ENCODE measurements around the gene PBXIP1.
A peak's percentile ranks its signal among the peaks of the same experiment; 100 is the strongest.
"Not testable (repeated sequence)": the region's sequence is repeated elsewhere in the genome, so short reads cannot be mapped to it uniquely, and the experiment has no call there.

PBXIP1 gene

GRCh38 chr1:154955718-154956543 is at the start of gene PBXIP1:
PBXIP1 (minus strand) TSS chr1:154956099; CDS start chr1:154953721, 2,378 bp downstream.
- peak; percentile 79 for DNase-seq (ENCODE audit: low read depth)

GRCh38 chr1:155005076-155006011 is 49.4 kb upstream of the PBXIP1 start:
- no peak for DNase-seq (ENCODE audit: low read depth)

DNA sequence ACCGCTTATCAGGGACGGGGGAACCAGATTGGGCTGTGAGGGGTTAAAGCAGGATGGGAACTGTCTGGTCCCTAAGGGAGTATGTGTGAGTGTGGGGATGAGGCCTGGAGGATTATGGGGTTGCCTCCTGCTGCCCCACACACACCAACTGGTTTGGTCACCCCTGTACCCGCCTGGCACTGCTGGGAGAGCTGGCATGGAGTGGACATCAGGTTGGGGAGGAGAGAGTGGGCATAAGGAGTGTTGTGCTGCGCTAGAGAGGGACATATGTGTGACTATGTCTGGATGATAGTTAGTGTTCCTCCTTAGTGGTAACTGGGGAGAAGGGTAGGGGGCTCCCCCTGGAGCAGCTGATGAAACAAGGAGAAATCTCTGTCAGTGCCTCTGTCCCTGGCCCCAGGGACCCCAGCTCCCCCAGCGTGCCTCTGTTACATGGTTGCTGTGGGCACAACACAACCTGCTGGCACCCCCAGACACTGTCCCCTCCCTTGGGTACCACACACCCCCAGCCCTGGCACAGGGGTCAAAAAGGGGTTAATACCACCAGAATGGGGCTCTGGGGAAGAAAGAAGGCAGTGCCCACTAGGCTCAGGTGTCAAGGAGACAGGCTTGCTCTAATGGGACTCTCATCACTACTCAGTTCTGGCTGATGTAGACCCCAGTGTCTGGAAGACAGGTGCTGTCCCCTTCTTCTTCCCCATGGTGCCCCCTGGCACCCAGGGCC is 48.6 kb upstream of the PBXIP1 start:
- DNase-seq (ENCODE audit: low read depth): no peak

- DNase-seq (ENCODE audit: low read depth): no peak
Measured at GRCh38 chr1:155003766-155004351, 48.0 kb upstream of the PBXIP1 start.

GRCh38 chr1:155003227-155003765 is 47.4 kb upstream of the PBXIP1 start:
- DNase-seq (ENCODE audit: low read depth): no peak

- no peak for DNase-seq (ENCODE audit: low read depth)
Measured at GRCh38 chr1:155002464-155003226, 46.7 kb upstream of the PBXIP1 start, which contains the start of gene ZBTB7B. ZBTB7B (plus strand) TSS chr1:155002802; CDS start chr1:155014661, 11,859 bp downstream.

GRCh38 chr1:155001675-155002463 is 46.0 kb upstream of the PBXIP1 start:
- DNase-seq (ENCODE audit: low read depth): peak; percentile 92

DNA sequence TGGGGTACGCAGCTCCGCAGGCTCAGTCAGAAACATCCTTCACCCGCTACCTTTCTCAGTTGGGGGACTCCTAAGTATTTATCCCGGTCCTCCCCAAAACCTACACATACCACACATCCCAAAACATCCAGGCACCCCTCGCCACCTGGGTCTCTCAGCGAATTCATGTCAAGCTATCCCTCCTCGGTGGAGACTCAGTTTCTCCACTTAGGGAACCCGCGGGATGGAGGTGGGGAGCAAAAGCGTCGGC is 45.5 kb upstream of the PBXIP1 start:
- DNase-seq (ENCODE audit: low read depth): no peak

- no peak for DNase-seq (ENCODE audit: low read depth)
Measured at GRCh38 chr1:155000726-155001424, 45.0 kb upstream of the PBXIP1 start.

- DNase-seq (ENCODE audit: low read depth): no peak
Measured at GRCh38 chr1:155000411-155000725, 44.5 kb upstream of the PBXIP1 start.

DNA sequence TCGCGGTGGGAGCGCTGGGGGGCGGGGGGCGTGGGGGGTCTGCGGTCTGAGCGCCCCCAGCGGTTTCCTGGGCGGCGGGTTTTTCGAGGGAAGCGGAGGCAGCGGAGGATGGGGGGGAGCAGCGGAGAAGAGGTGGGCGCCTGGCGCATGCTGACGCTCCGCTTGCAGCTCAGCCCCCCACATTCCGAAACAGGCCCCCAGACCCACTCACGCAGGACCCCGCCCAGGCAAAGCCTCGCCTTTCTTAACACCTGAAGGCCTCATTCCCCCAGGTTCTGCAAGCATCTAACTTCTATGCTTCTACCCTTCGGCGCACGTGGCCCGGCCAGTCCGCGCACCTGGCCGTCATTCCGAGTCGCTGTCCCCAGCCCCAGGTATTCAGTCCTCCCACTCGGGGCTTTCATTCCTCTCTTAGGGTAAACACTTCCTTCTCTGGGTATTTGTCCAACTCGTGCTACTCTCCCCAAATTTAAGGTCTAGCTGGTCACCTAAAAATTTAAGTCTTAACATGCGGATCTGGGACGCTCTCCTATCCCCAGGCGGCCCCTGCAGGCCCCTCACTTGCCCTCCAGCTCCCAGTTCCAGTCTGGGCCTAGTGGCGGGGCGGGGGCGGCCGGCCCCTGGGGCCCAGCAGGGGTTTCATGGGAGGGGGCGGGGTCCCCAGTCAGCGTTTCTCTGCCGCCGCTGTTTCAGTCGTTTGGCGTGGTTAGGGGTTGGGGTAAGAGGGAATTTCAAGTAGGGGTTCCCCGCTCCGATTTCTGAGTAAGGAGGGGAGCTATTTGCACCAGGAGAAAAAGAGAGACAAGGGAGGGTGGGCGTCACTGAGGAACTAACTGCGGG is 43.9 kb upstream of the PBXIP1 start:
- DNase-seq (ENCODE audit: low read depth): no peak

- no peak for DNase-seq (ENCODE audit: low read depth)
Measured at GRCh38 chr1:154998818-154999570, 43.1 kb upstream of the PBXIP1 start.

DNA sequence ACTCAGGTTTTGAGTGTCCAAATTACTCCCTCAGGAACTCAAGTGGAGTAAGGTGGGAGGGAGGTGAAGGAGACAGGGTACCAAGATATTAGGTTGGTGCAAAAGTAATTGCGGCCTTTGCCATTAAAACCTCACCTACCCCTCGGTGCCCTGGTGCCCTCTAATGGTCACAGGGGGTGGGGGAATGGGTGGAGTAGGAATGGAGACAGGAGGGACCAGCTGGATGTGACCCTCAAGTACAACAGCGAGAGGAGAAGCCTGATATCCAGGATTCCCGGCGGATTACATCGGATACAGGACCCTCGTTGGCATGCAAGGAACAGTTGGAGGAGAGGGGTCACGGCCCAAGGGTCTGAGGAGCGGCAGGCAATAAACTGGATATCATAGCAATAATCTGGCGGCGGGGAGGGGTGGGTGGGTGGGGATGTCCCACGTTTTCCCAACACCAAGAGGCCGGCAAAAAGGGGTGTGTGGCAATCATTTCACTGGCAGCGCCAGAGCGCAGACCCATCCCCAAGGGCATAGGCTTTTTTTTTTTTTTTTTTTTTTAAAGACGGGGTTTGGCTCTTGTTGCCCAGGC is 42.4 kb upstream of the PBXIP1 start:
- no peak for DNase-seq (ENCODE audit: low read depth)

DNA sequence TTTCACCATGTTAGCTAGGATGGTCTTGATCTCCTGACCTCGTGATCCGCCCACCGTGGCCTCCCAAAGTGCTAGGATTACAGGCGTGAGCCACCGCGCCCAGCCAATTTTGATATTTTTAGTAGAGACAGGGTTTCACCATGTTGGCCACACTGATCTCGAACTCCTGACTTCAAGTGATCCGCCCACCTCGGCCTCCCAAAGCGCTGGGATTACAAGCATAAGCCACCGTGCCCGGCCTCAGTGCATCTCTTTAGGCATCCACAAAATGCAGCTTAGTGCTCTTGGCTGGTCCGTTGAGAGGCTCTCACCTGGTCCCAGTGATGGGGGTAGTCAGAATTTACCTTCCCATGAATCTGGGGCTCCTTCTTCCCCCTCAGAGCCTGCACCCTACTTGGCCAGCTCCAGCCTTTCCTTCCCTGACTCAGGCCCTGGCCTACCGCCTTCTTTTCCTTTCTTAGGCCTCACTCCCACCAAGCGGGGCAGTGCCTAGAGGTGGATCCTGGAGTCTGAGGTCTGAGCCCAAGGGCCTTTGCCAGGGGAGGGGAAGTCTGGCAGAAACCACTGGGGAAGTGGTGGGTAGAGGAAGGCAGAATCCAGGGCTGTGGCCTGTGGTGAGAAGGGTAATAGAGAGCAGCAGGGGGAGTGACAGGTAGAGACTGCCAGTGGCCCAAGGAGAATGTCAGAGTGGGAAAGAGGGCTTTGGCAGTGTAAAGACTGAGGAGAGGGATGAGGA is 41.2 kb upstream of the PBXIP1 start:
- no peak for DNase-seq (ENCODE audit: low read depth)

DNA sequence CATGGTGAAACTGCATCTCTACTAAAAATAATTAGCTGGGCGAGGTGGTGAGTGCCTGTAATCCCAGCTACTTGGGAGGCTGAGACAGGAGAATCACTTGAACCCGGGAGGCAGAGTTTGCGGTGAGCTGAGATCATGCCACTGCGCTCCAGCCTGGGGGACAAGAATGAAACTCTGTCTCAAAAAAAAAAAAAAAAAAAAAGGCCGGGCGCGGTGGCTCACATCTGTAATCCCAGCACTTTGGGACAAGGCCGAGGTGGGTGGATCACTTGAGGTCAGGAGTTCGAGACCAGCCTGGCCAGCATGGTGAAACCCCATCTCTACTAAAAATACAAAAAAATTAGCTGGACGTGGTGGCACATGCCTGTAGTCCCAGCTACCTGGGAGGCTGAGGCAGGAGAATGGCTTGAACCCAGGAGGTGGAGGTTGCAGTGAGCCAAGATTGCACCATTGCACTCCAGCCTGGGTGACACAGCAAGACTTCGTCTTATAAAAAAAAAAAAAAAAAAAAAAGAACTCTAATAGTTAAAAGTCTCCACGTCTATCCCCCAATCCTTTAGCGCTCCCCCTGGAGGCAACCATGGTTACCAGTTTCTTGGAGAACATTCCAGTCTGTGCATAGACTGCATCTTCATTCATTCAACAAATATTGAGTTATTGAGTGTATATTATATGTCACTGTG is 39.5 kb upstream of the PBXIP1 start:
- DNase-seq (ENCODE audit: low read depth): not testable (repeated sequence)

DNA sequence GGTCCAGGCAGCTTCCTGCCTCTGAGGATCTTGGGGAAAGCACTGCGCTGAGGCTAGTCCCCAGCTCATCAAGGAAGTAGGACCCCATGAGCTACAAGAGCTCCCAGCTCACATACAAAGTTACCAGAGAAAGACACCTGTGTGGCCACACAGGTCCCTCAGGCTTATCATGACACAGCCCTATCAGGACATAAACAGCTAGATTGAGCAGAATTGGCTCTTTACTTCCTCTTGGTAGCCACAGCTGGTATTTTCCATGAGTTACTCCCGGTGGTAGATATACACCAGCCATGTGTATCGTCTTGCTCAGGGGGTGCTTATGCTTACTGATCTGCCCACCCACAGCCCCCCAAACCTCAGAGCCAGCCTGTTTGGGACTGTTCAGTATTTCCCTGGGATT is 38.7 kb upstream of the PBXIP1 start:
- DNase-seq (ENCODE audit: low read depth): no peak

- DNase-seq (ENCODE audit: low read depth): no peak
Measured at GRCh38 chr1:154994269-154994587, 38.3 kb upstream of the PBXIP1 start.

Measured in HS-27A (cell line).